H9 (cell line): ENCODE measurements around the gene NFE2L3. TPM values are rescaled to one million over a fixed set of nuclear protein-coding genes. Genes with fewer than 3 reads are reported as not detected.
A peak's percentile ranks its signal among the peaks of the same experiment; 100 is the strongest.

Experiments
- DNase-seq: peaks from one replicate; pipeline ENCODE4 v3.0.0-alpha.2; 2017
- H2AFZ ChIP-seq: one replicate; pipeline ENCODE4 v1.6.1; 2013; ENCODE audit warnings: mild to moderate bottlenecking, low read length, control low read depth, moderate library complexity
- H2AK5ac ChIP-seq: 2 replicates; pipeline ENCODE4 v1.6.1; 2013; ENCODE audit warnings: low read length, control low read depth, mixed read lengths; ENCODE audit not compliant: insufficient read length
- H2BK120ac ChIP-seq: one replicate; pipeline ENCODE4 v1.6.1; 2013; ENCODE audit warnings: low read depth, mild to moderate bottlenecking, low read length, control low read depth, inconsistent platforms; ENCODE audit not compliant: poor library complexity, severe bottlenecking
- H2BK12ac ChIP-seq: 2 replicates; pipeline ENCODE4 v1.6.1; 2013; ENCODE audit warnings: low read length, control low read depth, mixed read lengths, low read depth; ENCODE audit not compliant: insufficient read length
- H2BK15ac ChIP-seq: 2 replicates; pipeline ENCODE4 v1.6.1; 2013; ENCODE audit warnings: low read depth, low read length, control low read depth
- H2BK20ac ChIP-seq: one replicate; pipeline ENCODE4 v1.6.1; 2013; ENCODE audit warnings: low read depth, mild to moderate bottlenecking, low read length, control low read depth, inconsistent platforms; ENCODE audit not compliant: poor library complexity, severe bottlenecking
- H2BK5ac ChIP-seq: 2 replicates; pipeline ENCODE4 v1.6.1; 2013; ENCODE audit warnings: low read length, control low read depth, mixed read lengths; ENCODE audit not compliant: insufficient read length
- H3K14ac ChIP-seq: 2 replicates; pipeline ENCODE4 v1.6.1; 2013; ENCODE audit warnings: low read length, control low read depth; ENCODE audit not compliant: insufficient read depth
- H3K18ac ChIP-seq: 2 replicates; pipeline ENCODE4 v1.6.1; 2013; ENCODE audit warnings: low read depth, mild to moderate bottlenecking, mixed read lengths, low read length, control low read depth; ENCODE audit not compliant: insufficient read length
- H3K23ac ChIP-seq: 2 replicates; pipeline ENCODE4 v1.6.1; 2013; ENCODE audit warnings: low read length, control low read depth, mixed read lengths, low read depth; ENCODE audit not compliant: insufficient read length
- H3K23me2 ChIP-seq: 2 replicates; pipeline ENCODE4 v1.6.1; 2013; ENCODE audit warnings: low read depth, mild to moderate bottlenecking, mixed read lengths, low read length, control low read depth; ENCODE audit not compliant: insufficient read length, poor library complexity, severe bottlenecking
- H3K27ac ChIP-seq: 2 replicates; pipeline ENCODE4 v1.5.1; 2013; ENCODE audit warnings: low read length, control low read depth, mixed read lengths, low read depth; ENCODE audit not compliant: insufficient read length
- H3K27me3 ChIP-seq: 2 replicates; pipeline ENCODE4 v1.6.1; 2013; ENCODE audit warnings: low read length, control low read depth, inconsistent platforms; ENCODE audit not compliant: insufficient read depth
- H3K4ac ChIP-seq: 2 replicates; pipeline ENCODE4 v1.6.1; 2013; ENCODE audit warnings: low read depth, mild to moderate bottlenecking, control low read depth, inconsistent platforms, low read length, moderate library complexity
- H3K4me1 ChIP-seq: 2 replicates; pipeline ENCODE4 v1.6.1; 2013; ENCODE audit warnings: low read length, control low read depth, inconsistent platforms; ENCODE audit not compliant: insufficient read depth
- H3K4me2 ChIP-seq: 2 replicates; pipeline ENCODE4 v1.6.1; 2013; ENCODE audit warnings: low read length, control low read depth, mixed read lengths; ENCODE audit not compliant: insufficient read length, insufficient read depth
- H3K56ac ChIP-seq: 2 replicates; pipeline ENCODE4 v1.6.1; 2013; ENCODE audit warnings: low read depth, mild to moderate bottlenecking, mixed read lengths, low read length, control low read depth; ENCODE audit not compliant: insufficient read length
- H3K79me1 ChIP-seq: 2 replicates; pipeline ENCODE4 v1.6.1; 2013; ENCODE audit warnings: low read depth, mild to moderate bottlenecking, moderate library complexity, low read length, control low read depth, inconsistent platforms; ENCODE audit not compliant: insufficient read depth, poor library complexity, severe bottlenecking
- H3K79me2 ChIP-seq: 2 replicates; pipeline ENCODE4 v1.6.1; 2013; ENCODE audit warnings: low read length, control low read depth, inconsistent platforms; ENCODE audit not compliant: insufficient read depth
- H3K9ac ChIP-seq: 2 replicates; pipeline ENCODE4 v1.6.1; 2013; ENCODE audit warnings: low read length, control low read depth, mixed read lengths; ENCODE audit not compliant: insufficient read length; ENCODE audit errors: extremely low read depth
- H3K9me3 ChIP-seq: one replicate; pipeline ENCODE4 v1.6.1; 2013; ENCODE audit warnings: low read depth, low read length, inconsistent platforms; ENCODE audit not compliant: control insufficient read depth
- H3T11ph ChIP-seq: one replicate; pipeline ENCODE4 v1.6.1; 2013; ENCODE audit warnings: mild to moderate bottlenecking, low read length, control low read depth, inconsistent platforms
- H4K20me1 ChIP-seq: one replicate; pipeline ENCODE4 v1.6.1; 2013; ENCODE audit not compliant: control insufficient read depth, insufficient read length, insufficient read depth
- H4K5ac ChIP-seq: 2 replicates; pipeline ENCODE4 v1.6.1; 2013; ENCODE audit warnings: low read depth, mild to moderate bottlenecking, mixed read lengths, low read length, control low read depth; ENCODE audit not compliant: insufficient read length
- H4K8ac ChIP-seq: replicated peaks from 2 replicates; pipeline ENCODE4 v1.6.1; 2013; ENCODE audit warnings: low read length, control low read depth, mixed read lengths, low read depth; ENCODE audit not compliant: insufficient read length
- H4K91ac ChIP-seq: 2 replicates; pipeline ENCODE4 v1.6.1; 2013; ENCODE audit warnings: low read depth, mild to moderate bottlenecking, moderate library complexity, mixed read lengths, low read length, control low read depth; ENCODE audit not compliant: insufficient read length
- H3K27ac Mint-ChIP-seq, 3 experiments: 2 replicates in 2 of 3; 3 replicates in 1 of 3; pipeline ENCODE4 v1.8.0; 2020 to 2021; ENCODE audit warnings: mixed read lengths in 3 of 3, mild to moderate bottlenecking in 1 of 3, moderate library complexity in 1 of 3
- H3K27me3 Mint-ChIP-seq: 2 replicates; pipeline ENCODE4 v1.8.0; 2021; ENCODE audit warnings: low read depth, mild to moderate bottlenecking, moderate library complexity, mixed read lengths
- H3K36me3 Mint-ChIP-seq, 3 experiments: 2 replicates in 2 of 3; 3 replicates in 1 of 3; pipeline ENCODE4 v1.8.0; 2020 to 2021; ENCODE audit warnings: low read depth in 3 of 3, mixed read lengths in 3 of 3; ENCODE audit not compliant: insufficient read depth in 1 of 3
- H3K4me1 Mint-ChIP-seq, 2 experiments: 2 replicates each; pipeline ENCODE4 v1.8.0; 2020; ENCODE audit warnings: mixed read lengths in 2 of 2
- H3K4me3 Mint-ChIP-seq, 2 experiments: 2 replicates in 1 of 2; 3 replicates in 1 of 2; pipeline ENCODE4 v1.8.0; 2020 to 2021; ENCODE audit warnings: mild to moderate bottlenecking in 2 of 2, mixed read lengths in 2 of 2, moderate library complexity in 1 of 2
- H3K9me3 Mint-ChIP-seq, 2 experiments: 2 replicates in 1 of 2; 3 replicates in 1 of 2; pipeline ENCODE4 v1.8.0; 2020; ENCODE audit warnings: mild to moderate bottlenecking in 2 of 2, mixed read lengths in 2 of 2, moderate library complexity in 1 of 2
- WGBS: extraction: QIAGEN DNeasy Blood & Tissue Kit; methylation state at CpG from one replicate; pipeline ENCODE4 v1.1.7; 2013; ENCODE audit warnings: missing lambda C conversion rate, low lambda C conversion rate, mixed read lengths; ENCODE audit not compliant: insufficient read length; ENCODE audit errors: extremely low coverage; 5-methylcytosine and 5-hydroxymethylcytosine counted together
- total RNA-seq: library from RNA; stranded (reverse); gene quantifications from 2 replicates; pipeline ENCODE4 v1.2.1, GENCODE V29; 2021
- TF ChIP-seq, protein P1 (sequence below): fragments of 200-600 bp; sonication (generic); conservative IDR thresholded peaks from 3 replicates; pipeline ENCODE4 v1.8.0; 2021; ENCODE audit warnings: antibody characterized with exemption, mild to moderate bottlenecking

Gene NFE2L3
- total RNA-seq, 1 experiment from 2014 or later: 46.9 TPM

GRCh38 chr7:26208040-26208439, 56.0 kb downstream of the NFE2L3 start:
- no CpG with 5 or more reads among the region's 5 CpGs for WGBS
- peaks cover 19 to 34% of the 10 kb centered on the region in 2 experiments for H3K4me1 Mint-ChIP-seq

More at GRCh38 chr7:26208040-26208439, 56.0 kb downstream of the NFE2L3 start:
- Histone ChIP-seq H4K5ac (no peak overlapping the region), H3K23me2 (no peaks in the 10 kb centered on the region), H2AFZ (no peak overlapping the region), H3K23ac (no peak overlapping the region), H2BK15ac (no peak overlapping the region), H3K56ac (no peak overlapping the region), H2BK5ac (no peak overlapping the region), H3K4me1 (no peaks in the 10 kb centered on the region), H3K4me2 (no peak overlapping the region), H3K14ac (no peak overlapping the region), H3K9me3 (no peaks in the 10 kb centered on the region), H2BK120ac (no peak overlapping the region), H2AK5ac (no peak overlapping the region), H3T11ph (no peak overlapping the region), H3K9ac (no peak overlapping the region), H3K18ac (no peak overlapping the region), H3K79me2 (peaks cover 34% of the 10 kb centered on the region), H4K91ac (no peak overlapping the region), H3K79me1 (peaks cover 2% of the 10 kb centered on the region), H2BK12ac (no peak overlapping the region), H3K4ac (no peak overlapping the region), H2BK20ac (no peak overlapping the region), H3K27ac (no peak overlapping the region), H4K20me1 (no peaks in the 10 kb centered on the region), H3K27me3 (no peaks in the 10 kb centered on the region), H4K8ac (no peak overlapping the region)
- H3K27me3 Mint-ChIP-seq: no peaks in the 10 kb centered on the region
- no peaks in the 10 kb centered on the region for H3K9me3 Mint-ChIP-seq
- H3K4me3 Mint-ChIP-seq: no peak overlapping the region
- DNase-seq: no peak
- peak overlapping the region in 1 of 3 experiments; percentile 66; a peak in 1 of 7 replicates for H3K27ac Mint-ChIP-seq
- peaks cover 59 to 96% (median 85%) of the 10 kb centered on the region in 3 experiments for H3K36me3 Mint-ChIP-seq
- TF ChIP-seq, protein P1, sequence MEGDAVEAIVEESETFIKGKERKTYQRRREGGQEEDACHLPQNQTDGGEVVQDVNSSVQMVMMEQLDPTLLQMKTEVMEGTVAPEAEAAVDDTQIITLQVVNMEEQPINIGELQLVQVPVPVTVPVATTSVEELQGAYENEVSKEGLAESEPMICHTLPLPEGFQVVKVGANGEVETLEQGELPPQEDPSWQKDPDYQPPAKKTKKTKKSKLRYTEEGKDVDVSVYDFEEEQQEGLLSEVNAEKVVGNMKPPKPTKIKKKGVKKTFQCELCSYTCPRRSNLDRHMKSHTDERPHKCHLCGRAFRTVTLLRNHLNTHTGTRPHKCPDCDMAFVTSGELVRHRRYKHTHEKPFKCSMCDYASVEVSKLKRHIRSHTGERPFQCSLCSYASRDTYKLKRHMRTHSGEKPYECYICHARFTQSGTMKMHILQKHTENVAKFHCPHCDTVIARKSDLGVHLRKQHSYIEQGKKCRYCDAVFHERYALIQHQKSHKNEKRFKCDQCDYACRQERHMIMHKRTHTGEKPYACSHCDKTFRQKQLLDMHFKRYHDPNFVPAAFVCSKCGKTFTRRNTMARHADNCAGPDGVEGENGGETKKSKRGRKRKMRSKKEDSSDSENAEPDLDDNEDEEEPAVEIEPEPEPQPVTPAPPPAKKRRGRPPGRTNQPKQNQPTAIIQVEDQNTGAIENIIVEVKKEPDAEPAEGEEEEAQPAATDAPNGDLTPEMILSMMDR: no peak
